Activated naive CD8-positive, alpha-beta T cell treated with anti-CD3 and anti-CD28 coated beads, Interleukin-2, amount 10 ng/mL, durations not matched to agents 7 days and 5 days (primary cell): Measurements from ENCODE around the gene GOLGA5. TPM values are rescaled to one million over a fixed set of nuclear protein-coding genes. Genes with fewer than 3 reads are reported as not detected.
"Not testable (repeated sequence)": the region's sequence is repeated elsewhere in the genome, so short reads cannot be mapped to it uniquely, and the experiment has no call there.

Experiments used
- ATAC-seq: fragments of 150-1000 bp; cut with Tn5 transposase; one replicate; pipeline ENCODE4 v1.10.0; 2021; ENCODE audit warnings: low read depth, moderate library complexity
- POLR2A ChIA-PET: fragments of 350-600 bp; sonication (Branson Sonifier 250); formaldehyde crosslinking; loops from one replicate; lab custom pipeline; 2021; ENCODE audit warnings: antibody characterized with exemption; lab: Charles Lee
- DNase-seq: peaks from one replicate; pipeline ENCODE4 v3.0.0; 2021
- H3K27ac Mint-ChIP-seq: one replicate; pipeline ENCODE4 v1.8.0; 2022; ENCODE audit warnings: mild to moderate bottlenecking, mixed read lengths
- H3K27me3 Mint-ChIP-seq: one replicate; pipeline ENCODE4 v1.8.0; 2022; ENCODE audit warnings: mild to moderate bottlenecking, moderate library complexity, mixed read lengths
- H3K36me3 Mint-ChIP-seq: one replicate; pipeline ENCODE4 v1.8.0; 2021; ENCODE audit warnings: mild to moderate bottlenecking, mixed read lengths
- H3K4me1 Mint-ChIP-seq: one replicate; pipeline ENCODE4 v1.8.0; 2021; ENCODE audit warnings: mixed read lengths
- H3K4me3 Mint-ChIP-seq: one replicate; pipeline ENCODE4 v1.8.0; 2022; ENCODE audit warnings: mild to moderate bottlenecking, moderate library complexity, mixed read lengths
- H3K9me3 Mint-ChIP-seq: one replicate; pipeline ENCODE4 v1.8.0; 2021; ENCODE audit warnings: mixed read lengths
- total RNA-seq, 2 experiments: library from RNA; stranded (reverse); gene quantifications; one replicate each; pipeline ENCODE4 v1.2.3, GENCODE V29; 2021

GOLGA5 gene
- total RNA-seq, 2 experiments from 2014 or later, result 20.8 to 22.1 TPM

GRCh38 chr14:92853136-92853535 lies 59.0 kb downstream of the GOLGA5 start:
- H3K9me3 Mint-ChIP-seq, DNase-seq, ATAC-seq, H3K4me1 Mint-ChIP-seq, POLR2A ChIA-PET, H3K27ac Mint-ChIP-seq, H3K36me3 Mint-ChIP-seq, H3K4me3 Mint-ChIP-seq: not testable (repeated sequence)
- peaks cover 17% of the 10 kb centered on the region for H3K27me3 Mint-ChIP-seq

- peaks cover 5% of the 10 kb centered on the region for H3K9me3 Mint-ChIP-seq
- H3K4me3 Mint-ChIP-seq, result no peak overlapping the region
- no peak for ATAC-seq
- peaks cover under 1% of the 10 kb centered on the region for H3K36me3 Mint-ChIP-seq
- POLR2A ChIA-PET, result no interaction called here
- H3K4me1 Mint-ChIP-seq, result no peaks in the 10 kb centered on the region
- no peak overlapping the region for H3K27ac Mint-ChIP-seq
- H3K27me3 Mint-ChIP-seq, result peaks cover 24% of the 10 kb centered on the region
- no peak for DNase-seq
These were observed 66.1 kb downstream of the GOLGA5 start for GRCh38 chr14:92860049-92860840.

GRCh38 chr14:92861856-92862745 lies 68.0 kb downstream of the GOLGA5 start:
- Mint-ChIP-seq H3K36me3 (peaks cover 1% of the 10 kb centered on the region), H3K4me3 (no peak overlapping the region)
- POLR2A ChIA-PET, result no interaction called here

GRCh38 chr14:92863286-92864080 lies 69.4 kb downstream of the GOLGA5 start:
- peaks cover 3% of the 10 kb centered on the region for H3K9me3 Mint-ChIP-seq
- H3K4me1 Mint-ChIP-seq, result no peaks in the 10 kb centered on the region
- peaks cover 1% of the 10 kb centered on the region for H3K36me3 Mint-ChIP-seq
- POLR2A ChIA-PET, result no interaction called here
- peaks cover 20% of the 10 kb centered on the region for H3K27me3 Mint-ChIP-seq
- ATAC-seq, result no peak
- DNase-seq, result no peak
- H3K4me3 Mint-ChIP-seq, result no peak overlapping the region
- H3K27ac Mint-ChIP-seq, result no peak overlapping the region

More at GRCh38 chr14:92861856-92862745, 68.0 kb downstream of the GOLGA5 start:
- H3K27me3 Mint-ChIP-seq, result peaks cover 23% of the 10 kb centered on the region
- no peaks in the 10 kb centered on the region for H3K4me1 Mint-ChIP-seq
- peaks cover 5% of the 10 kb centered on the region for H3K9me3 Mint-ChIP-seq
- ATAC-seq (no peak), DNase-seq (no peak)
- H3K27ac Mint-ChIP-seq, result no peak overlapping the region

GRCh38 chr14:92865674-92866073 lies 71.6 kb downstream of the GOLGA5 start:
- POLR2A ChIA-PET, result no interaction called here
- no peak for ATAC-seq

GRCh38 chr14:92866181-92866752 lies 72.2 kb downstream of the GOLGA5 start:
- Mint-ChIP-seq H3K4me3 (no peak overlapping the region), H3K4me1 (no peaks in the 10 kb centered on the region), H3K27ac (no peak overlapping the region), H3K27me3 (peaks cover 16% of the 10 kb centered on the region), H3K36me3 (peaks cover 1% of the 10 kb centered on the region), H3K9me3 (peaks cover 1% of the 10 kb centered on the region)
- POLR2A ChIA-PET, result no interaction called here
- no peak for DNase-seq
- no peak for ATAC-seq

More at GRCh38 chr14:92865674-92866073, 71.6 kb downstream of the GOLGA5 start:
- Mint-ChIP-seq H3K36me3 (peaks cover 1% of the 10 kb centered on the region), H3K9me3 (peaks cover 1% of the 10 kb centered on the region), H3K4me1 (no peaks in the 10 kb centered on the region), H3K4me3 (no peak overlapping the region), H3K27ac (no peak overlapping the region), H3K27me3 (peaks cover 16% of the 10 kb centered on the region)
- DNase-seq, result no peak

GRCh38 chr14:92866901-92867865 lies 73.1 kb downstream of the GOLGA5 start:
- Mint-ChIP-seq H3K4me3 (no peak overlapping the region), H3K9me3 (peaks cover 1% of the 10 kb centered on the region), H3K27ac (no peak overlapping the region), H3K4me1 (no peaks in the 10 kb centered on the region), H3K36me3 (peaks cover 1% of the 10 kb centered on the region), H3K27me3 (peaks cover 14% of the 10 kb centered on the region)
- ATAC-seq (no peak), DNase-seq (no peak)
- POLR2A ChIA-PET, result no interaction called here

- POLR2A ChIA-PET, result no interaction called here
- Mint-ChIP-seq H3K4me1 (no peaks in the 10 kb centered on the region), H3K27ac (no peak overlapping the region), H3K4me3 (no peak overlapping the region), H3K36me3 (no peaks in the 10 kb centered on the region), H3K27me3 (peaks cover 22% of the 10 kb centered on the region), H3K9me3 (no peaks in the 10 kb centered on the region)
- ATAC-seq (no peak), DNase-seq (no peak)
These were observed 81.0 kb downstream of the GOLGA5 start for GRCh38 chr14:92874962-92875661.

GRCh38 chr14:92877757-92878431 lies 83.8 kb downstream of the GOLGA5 start:
- Mint-ChIP-seq H3K4me3 (no peak overlapping the region), H3K36me3 (no peaks in the 10 kb centered on the region), H3K4me1 (no peaks in the 10 kb centered on the region), H3K27ac (no peak overlapping the region), H3K27me3 (peaks cover 39% of the 10 kb centered on the region), H3K9me3 (no peaks in the 10 kb centered on the region)
- no peak for ATAC-seq
- POLR2A ChIA-PET, result no interaction called here
- DNase-seq, result no peak

GRCh38 chr14:92880351-92880750 lies 86.2 kb downstream of the GOLGA5 start:
- no peak overlapping the region for H3K27ac Mint-ChIP-seq
- no peaks in the 10 kb centered on the region for H3K36me3 Mint-ChIP-seq
- H3K4me1 Mint-ChIP-seq, result no peaks in the 10 kb centered on the region
- POLR2A ChIA-PET, result no interaction called here
- peaks cover 34% of the 10 kb centered on the region for H3K27me3 Mint-ChIP-seq
- no peaks in the 10 kb centered on the region for H3K9me3 Mint-ChIP-seq
- no peak for ATAC-seq
- H3K4me3 Mint-ChIP-seq, result no peak overlapping the region
- DNase-seq, result no peak

GRCh38 chr14:92880851-92881250 lies 86.7 kb downstream of the GOLGA5 start:
- POLR2A ChIA-PET, result no interaction called here
- Mint-ChIP-seq H3K27me3 (peaks cover 39% of the 10 kb centered on the region), H3K36me3 (no peaks in the 10 kb centered on the region)

More at GRCh38 chr14:92880851-92881250, 86.7 kb downstream of the GOLGA5 start:
- H3K4me3 Mint-ChIP-seq, result no peak overlapping the region
- DNase-seq (no peak), ATAC-seq (no peak)
- no peak overlapping the region for H3K27ac Mint-ChIP-seq
- H3K9me3 Mint-ChIP-seq, result no peaks in the 10 kb centered on the region
- H3K4me1 Mint-ChIP-seq, result no peaks in the 10 kb centered on the region
